DMS79 treated with DMSO at 0.1 percent for 48 hours (cell line): Measurements from ENCODE around the gene NR4A2.
"Not testable (repeated sequence)": the region's sequence is repeated elsewhere in the genome, so short reads cannot be mapped to it uniquely, and the experiment has no call there.

Experiments
- DNase-seq: peaks from one replicate; lab custom pipeline; 2025; lab: John Stamatoyannopoulos, UW

NR4A2 gene

GRCh38 chr2:156321243-156321904 is 11.1 kb downstream of the NR4A2 start:
- no peak for DNase-seq

- DNase-seq, result no peak
Observed at GRCh38 chr2:156320486-156321098, 11.9 kb downstream of the NR4A2 start.

DNA sequence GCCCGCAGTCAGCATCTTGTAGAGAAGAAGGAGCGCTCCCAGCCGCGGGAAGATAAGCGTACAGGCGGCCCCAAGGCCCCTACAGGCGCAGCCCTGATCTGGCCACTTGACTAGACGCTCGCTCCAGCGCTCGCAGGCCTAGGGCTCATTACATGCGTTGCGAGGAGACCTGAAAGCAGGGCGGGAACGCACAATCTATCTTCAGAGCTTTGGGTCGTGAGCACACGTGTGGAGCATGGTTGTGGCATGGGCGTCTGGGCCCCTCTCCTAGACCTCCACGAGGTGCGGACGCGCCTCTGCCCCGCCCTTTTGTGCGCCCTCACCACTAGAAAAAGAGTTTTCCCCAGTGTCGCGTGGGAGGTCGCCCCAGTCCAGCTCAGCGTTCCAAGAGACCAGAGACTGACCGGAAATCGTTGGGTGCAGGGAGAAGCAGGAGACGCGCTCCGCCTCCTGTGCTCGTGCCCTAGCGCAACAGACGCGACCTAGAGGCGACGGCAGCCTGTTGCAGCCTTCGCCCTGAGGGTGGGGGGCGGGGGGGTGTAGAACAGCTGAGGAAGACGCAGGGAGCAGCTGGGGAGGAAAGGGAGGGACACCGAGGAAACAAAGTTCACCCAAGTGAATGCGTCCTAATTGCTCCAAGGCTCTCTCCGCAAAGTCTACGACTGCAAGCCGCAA is 12.6 kb downstream of the NR4A2 start:
- no peak for DNase-seq

- no peak for DNase-seq
Observed at GRCh38 chr2:156317631-156318030, 14.9 kb downstream of the NR4A2 start.

DNA sequence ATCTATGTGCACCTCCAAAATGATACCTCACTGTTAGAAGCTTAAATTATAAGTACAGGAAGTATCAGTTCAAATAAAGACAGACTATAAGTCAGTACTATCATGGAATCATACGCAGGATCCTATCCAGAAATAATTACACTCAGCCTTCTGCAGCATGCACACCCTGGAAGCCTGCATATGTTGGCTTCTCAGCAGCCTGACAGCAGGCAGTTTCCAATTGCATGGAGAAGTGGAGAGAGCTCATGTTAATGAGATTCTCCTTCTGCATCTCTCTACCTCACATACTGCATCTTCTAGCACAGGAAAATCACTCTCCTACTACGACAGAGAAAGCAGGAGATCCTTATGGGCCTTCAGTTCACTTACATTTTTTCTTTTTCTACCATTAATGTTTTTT is 20.5 kb downstream of the NR4A2 start:
- no peak for DNase-seq

- DNase-seq, result no peak
Observed at GRCh38 chr2:156310773-156311172, 21.7 kb downstream of the NR4A2 start.

DNA sequence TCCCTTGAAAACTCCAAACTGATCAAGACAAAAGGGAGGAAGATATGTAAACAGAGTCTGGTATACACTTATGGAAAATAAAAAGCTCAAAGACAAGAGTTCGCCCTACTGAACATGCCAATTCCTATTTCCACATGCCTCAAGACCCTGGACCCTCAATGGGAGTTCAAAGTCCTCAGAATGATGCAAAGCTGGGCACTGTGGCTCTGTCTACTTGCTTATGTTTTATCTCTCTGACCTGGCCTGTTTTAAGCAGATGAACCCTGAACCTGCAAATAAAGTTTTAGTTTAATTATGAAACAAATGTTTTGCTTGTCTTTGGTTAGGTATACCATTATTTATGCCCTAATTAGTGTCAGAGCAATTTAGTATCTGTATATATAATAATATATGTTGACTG is 22.6 kb downstream of the NR4A2 start:
- no peak for DNase-seq

DNA sequence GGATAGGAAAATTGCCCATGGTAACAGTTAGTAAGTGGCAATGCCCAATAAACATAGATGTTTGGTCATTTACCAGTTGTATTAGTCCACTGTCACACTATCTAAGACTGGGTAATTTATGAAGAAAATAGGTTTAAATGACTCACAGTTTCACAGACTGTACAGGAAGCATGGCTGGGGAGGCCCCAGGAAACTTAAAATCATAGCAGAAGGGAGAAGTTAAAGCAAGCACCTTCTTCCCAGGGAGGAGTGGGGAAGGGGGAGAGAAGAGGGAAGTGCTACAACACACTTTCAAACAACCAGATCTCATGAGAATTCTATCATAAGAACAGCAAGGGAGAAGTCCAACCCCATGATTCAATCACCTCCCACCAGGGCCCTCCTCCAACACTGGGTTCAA is 23.4 kb downstream of the NR4A2 start:
- no peak for DNase-seq

- no peak for DNase-seq
Observed at GRCh38 chr2:156306821-156307220, 25.7 kb downstream of the NR4A2 start.

- no peak for DNase-seq
Observed at GRCh38 chr2:156305121-156305520, 27.4 kb downstream of the NR4A2 start.

DNA sequence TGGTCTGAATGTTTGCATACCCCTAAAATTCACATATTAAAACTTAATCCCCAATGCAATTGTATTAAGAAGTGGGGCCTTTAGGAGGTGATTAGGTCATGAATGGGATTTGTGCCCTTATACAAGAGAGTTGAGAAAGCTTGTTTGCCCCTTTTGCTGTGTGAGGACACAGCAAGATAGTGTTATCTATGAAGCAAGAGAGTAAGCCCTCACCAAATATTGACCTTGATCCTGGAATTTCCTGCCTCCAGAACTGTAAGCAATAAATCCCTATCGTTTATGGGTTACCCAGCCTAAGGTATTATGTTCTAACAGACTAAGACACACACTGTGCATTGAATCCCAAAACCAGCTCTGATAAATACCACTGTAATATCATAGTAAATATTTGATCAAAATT is 32.2 kb downstream of the NR4A2 start:
- DNase-seq, result no peak

DNA sequence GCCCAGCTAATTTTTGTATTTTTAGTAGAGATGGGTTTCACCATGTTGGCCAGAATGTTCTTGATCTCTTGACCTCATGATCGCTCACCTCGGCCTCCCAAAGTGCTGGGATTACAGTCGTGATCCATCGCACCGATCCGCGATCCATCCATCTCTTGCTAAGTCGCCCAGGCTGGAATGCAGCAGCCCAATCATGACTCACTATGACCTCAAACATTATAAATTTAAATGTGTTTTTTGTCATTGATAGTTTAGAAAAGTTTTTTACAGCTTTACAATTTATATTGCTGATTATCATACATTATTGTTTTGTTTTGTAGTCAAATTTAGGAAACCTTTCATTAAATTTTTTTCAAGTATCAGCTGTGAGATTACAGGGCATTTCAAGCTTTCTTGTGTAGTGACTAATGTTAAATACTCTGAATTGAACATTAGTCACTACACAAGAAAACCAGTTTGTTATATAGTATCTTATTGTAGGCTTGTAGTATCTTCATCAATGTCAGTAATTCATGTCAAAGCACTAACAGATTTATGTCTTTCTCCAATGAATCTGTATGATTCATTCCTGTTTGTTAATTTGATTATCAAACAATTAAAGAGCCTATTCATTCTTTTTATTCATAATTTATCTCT is 37.5 kb downstream of the NR4A2 start:
- DNase-seq, result no peak

GRCh38 chr2:156293382-156293781 is 39.1 kb downstream of the NR4A2 start:
- not testable (repeated sequence) for DNase-seq

DNA sequence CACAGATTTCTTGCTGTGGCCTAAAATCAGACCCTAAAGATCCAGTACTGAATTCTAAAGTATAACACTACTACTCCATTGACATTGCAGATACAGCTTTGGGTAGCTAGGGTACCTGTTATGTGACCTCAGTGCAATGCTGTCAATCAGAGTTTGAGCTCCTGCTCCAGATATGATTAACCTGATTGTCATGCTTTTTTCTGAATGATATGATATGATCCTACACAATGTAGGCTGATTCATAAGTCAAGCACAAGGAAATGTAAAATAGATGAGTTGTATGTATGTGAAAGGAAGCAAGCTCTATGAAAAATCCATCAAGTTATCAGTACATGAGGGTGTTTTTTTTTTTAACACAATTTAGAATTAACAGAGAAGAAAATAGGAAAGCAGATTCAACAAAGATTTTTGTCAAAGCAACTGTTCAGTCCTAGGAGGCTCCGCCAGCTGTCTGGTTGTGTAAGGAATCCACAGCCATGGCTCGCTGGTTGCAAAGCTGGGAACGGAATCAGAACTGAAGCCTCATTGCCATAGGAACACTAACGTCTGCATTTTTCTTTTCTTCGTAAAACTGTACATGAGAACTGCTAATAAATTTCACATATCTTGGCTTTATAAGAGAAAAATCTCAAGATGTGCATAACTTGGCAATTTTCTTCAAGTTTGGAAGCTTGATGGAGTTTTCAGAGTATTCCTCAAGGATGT is 52.9 kb downstream of the NR4A2 start:
- DNase-seq, result no peak
